Smooth muscle cell (in vitro differentiated cells): ENCODE measurements around the gene PRIMA1. TPM values are rescaled to one million over a fixed set of nuclear protein-coding genes. Genes with fewer than 3 reads are reported as not detected.

Experiments
- DNase-seq: peaks from one replicate; lab custom pipeline; 2025; ENCODE audit not compliant: unreplicated experiment; lab: John Stamatoyannopoulos, UW
- H2AFZ ChIP-seq: fragments of 200-600 bp; sonication (generic); 2 replicates; pipeline ENCODE4 v1.6.0; 2016; ENCODE audit warnings: antibody characterized with exemption, low read depth, mild to moderate bottlenecking
- H3F3A ChIP-seq: fragments of 200-600 bp; sonication (generic); 2 replicates; pipeline ENCODE4 v1.6.0; 2017; ENCODE audit warnings: antibody characterized with exemption, low read depth
- H3K27ac ChIP-seq: fragments of 200-600 bp; sonication (generic); 2 replicates; pipeline ENCODE4 v1.5.1; 2016; ENCODE audit warnings: low read depth, mild to moderate bottlenecking
- H3K27me3 ChIP-seq: fragments of 200-600 bp; sonication (generic); 2 replicates; pipeline ENCODE4 v1.6.1; 2016; ENCODE audit warnings: low read depth, mild to moderate bottlenecking
- H3K36me3 ChIP-seq: fragments of 200-600 bp; sonication (generic); 2 replicates; pipeline ENCODE4 v1.5.1; 2016; ENCODE audit warnings: low read depth
- H3K4me1 ChIP-seq: fragments of 200-600 bp; sonication (generic); 2 replicates; pipeline ENCODE4 v1.5.1; 2016; ENCODE audit warnings: low read depth
- H3K4me2 ChIP-seq: fragments of 200-600 bp; sonication (generic); 2 replicates; pipeline ENCODE4 v1.6.0; 2016; ENCODE audit warnings: mild to moderate bottlenecking
- H3K4me3 ChIP-seq: fragments of 200-600 bp; sonication (generic); 2 replicates; pipeline ENCODE4 v1.5.1; 2016; ENCODE audit warnings: mild to moderate bottlenecking
- H3K79me2 ChIP-seq: fragments of 200-600 bp; sonication (generic); 2 replicates; pipeline ENCODE4 v1.6.0; 2016; ENCODE audit warnings: low read depth, mild to moderate bottlenecking
- H3K9ac ChIP-seq: fragments of 200-600 bp; sonication (generic); 2 replicates; pipeline ENCODE4 v1.6.0; 2016; ENCODE audit warnings: low read depth
- H3K9me3 ChIP-seq: fragments of 200-600 bp; sonication (generic); replicated peaks from 2 replicates; pipeline ENCODE4 v1.5.1; 2016; ENCODE audit warnings: low read depth
- H4K20me1 ChIP-seq: fragments of 200-600 bp; sonication (generic); 2 replicates; pipeline ENCODE4 v1.6.0; 2016; ENCODE audit warnings: low read depth
- CTCF ChIP-seq: fragments of 200-600 bp; sonication (generic); IDR thresholded peaks from 2 replicates; pipeline ENCODE4 v1.5.1; 2017; ENCODE audit warnings: borderline replicate concordance, mild to moderate bottlenecking, antibody characterized with exemption; ENCODE audit not compliant: insufficient read depth, poor library complexity, severe bottlenecking
- WGBS: methylation state at CpG from one replicate; pipeline ENCODE4 v1.1.7; 2016; ENCODE audit warnings: low lambda C conversion rate; 5-methylcytosine and 5-hydroxymethylcytosine counted together
- polyA plus RNA-seq: library from polyadenylated mRNA; unstranded; fragments of >200 nt; fragmentation: Nextera tagmentation; extraction: Ambion mirVana; gene quantifications from 2 replicates; pipeline ENCODE4 v1.2.1, GENCODE V29; 2016
- total RNA-seq: library from RNA; depleted of rRNA; stranded (reverse); fragments of >200 nt; gene quantifications from 2 replicates; pipeline ENCODE4 v1.2.3, GENCODE V29; 2014

Gene PRIMA1
- total RNA-seq: 0.18 TPM in 1 of 2 replicates, not detected in the other
- not detected in 2 replicates for polyA plus RNA-seq

- no peaks in the 10 kb centered on the region for H3F3A ChIP-seq
- peak within 1 kb of the TSS; percentile 88 for H3K4me2 ChIP-seq
- DNase-seq: no peak
- no peak for TF ChIP-seq CTCF
- H3K27me3 ChIP-seq: peaks cover 77% of the 10 kb centered on the region
- H3K9me3 ChIP-seq: no peaks in the 10 kb centered on the region
- no peaks in the 10 kb centered on the region for H4K20me1 ChIP-seq
- no peak within 1 kb of the TSS for H3K27ac ChIP-seq
- no peaks in the 10 kb centered on the region for H3K36me3 ChIP-seq
- peak within 1 kb of the TSS; percentile 52 for H3K4me3 ChIP-seq
- peaks cover 12% of the 10 kb centered on the region for H3K4me1 ChIP-seq
- no peak within 1 kb of the TSS for H3K9ac ChIP-seq
- H2AFZ ChIP-seq: peak within 1 kb of the TSS; percentile 58
- no peaks in the 10 kb centered on the region for H3K79me2 ChIP-seq
- under 1% methylated on average over 24 of the region's 24 CpGs for WGBS
Observed at GRCh38 chr14:93788293-93788542, at the start of gene PRIMA1. TSS of gene PRIMA1 (minus strand) at chr14:93788485. CDS start at chr14:93787718, 767 bp downstream.

GRCh38 chr14:93834699-93835371, 46.5 kb upstream of the PRIMA1 start:
- H3K4me3 ChIP-seq: no peak overlapping the region
- no peaks in the 10 kb centered on the region for H3K9me3 ChIP-seq
- no peaks in the 10 kb centered on the region for H4K20me1 ChIP-seq
- WGBS: 77% methylated on average over 9 of the region's 9 CpGs
- TF ChIP-seq CTCF: no peak
- H3K9ac ChIP-seq: no peak overlapping the region
- H3K36me3 ChIP-seq: no peaks in the 10 kb centered on the region
- no peaks in the 10 kb centered on the region for H3K27me3 ChIP-seq
- H3K27ac ChIP-seq: no peak overlapping the region
- no peak overlapping the region for H3K4me2 ChIP-seq
- H3K4me1 ChIP-seq: no peaks in the 10 kb centered on the region
- DNase-seq: no peak
- no peaks in the 10 kb centered on the region for H3F3A ChIP-seq
- H3K79me2 ChIP-seq: no peaks in the 10 kb centered on the region
- no peak overlapping the region for H2AFZ ChIP-seq

GRCh38 chr14:93832665-93833064, 44.4 kb upstream of the PRIMA1 start:
- Histone ChIP-seq H3F3A (no peaks in the 10 kb centered on the region), H3K4me1 (no peaks in the 10 kb centered on the region), H3K4me2 (no peak overlapping the region), H4K20me1 (no peaks in the 10 kb centered on the region), H3K9me3 (no peaks in the 10 kb centered on the region), H3K79me2 (no peaks in the 10 kb centered on the region), H3K36me3 (no peaks in the 10 kb centered on the region), H3K27ac (no peak overlapping the region), H2AFZ (no peak overlapping the region), H3K9ac (no peak overlapping the region), H3K4me3 (no peak overlapping the region), H3K27me3 (no peaks in the 10 kb centered on the region)
- no peak for DNase-seq
- WGBS: 64% methylated on average over 3 of the region's 3 CpGs
- TF ChIP-seq CTCF: no peak

- no peak overlapping the region for H3K4me2 ChIP-seq
- no peaks in the 10 kb centered on the region for H3K9me3 ChIP-seq
- H2AFZ ChIP-seq: no peak overlapping the region
- no peaks in the 10 kb centered on the region for H3K27me3 ChIP-seq
- no peak overlapping the region for H3K27ac ChIP-seq
- H4K20me1 ChIP-seq: no peaks in the 10 kb centered on the region
- DNase-seq: no peak
- WGBS: 90% methylated on average over 3 of the region's 3 CpGs
- H3K36me3 ChIP-seq: no peaks in the 10 kb centered on the region
- H3K79me2 ChIP-seq: no peaks in the 10 kb centered on the region
- no peak overlapping the region for H3K9ac ChIP-seq
- TF ChIP-seq CTCF: no peak
- H3K4me1 ChIP-seq: no peaks in the 10 kb centered on the region
- H3K4me3 ChIP-seq: no peak overlapping the region
- no peaks in the 10 kb centered on the region for H3F3A ChIP-seq
Observed at GRCh38 chr14:93832081-93832480, 43.8 kb upstream of the PRIMA1 start.
